H1 (cell line): ENCODE data around the gene KCNH4. TPM values are rescaled to one million over a fixed set of nuclear protein-coding genes. Genes with fewer than 3 reads are reported as not detected.

ENCODE experiments used
- ATF2 ChIP-seq: IDR thresholded peaks from 2 replicates; pipeline ENCODE4 v1.6.1; 2012; ENCODE audit warnings: low read length, inconsistent platforms
- CREB1 ChIP-seq: IDR thresholded peaks from 2 replicates; pipeline ENCODE4 v1.6.1; 2012; ENCODE audit warnings: inconsistent platforms
- EZH2 ChIP-seq: fragments of 200-600 bp; sonication (generic); IDR thresholded peaks from 2 replicates; pipeline ENCODE4 v1.7.1; 2012; ENCODE audit warnings: low read depth, mild to moderate bottlenecking, moderate library complexity, low read length, inconsistent platforms; ENCODE audit not compliant: severe bottlenecking
- GABPA ChIP-seq: IDR thresholded peaks from 2 replicates; pipeline ENCODE4 v1.6.1; 2011; ENCODE audit warnings: mild to moderate bottlenecking, low read length, moderate library complexity, borderline replicate concordance; ENCODE audit not compliant: insufficient read depth
- MAFK ChIP-seq: IDR thresholded peaks from 2 replicates; pipeline ENCODE4 v1.6.1; 2012; ENCODE audit warnings: low read depth, mild to moderate bottlenecking, improper control_type of control experiment, low read length
- SRF ChIP-seq: IDR thresholded peaks from 2 replicates; pipeline ENCODE4 v1.6.1; 2011; ENCODE audit warnings: mild to moderate bottlenecking, low read depth, low read length, moderate library complexity
- polyA plus RNA-seq, 7 experiments: library from polyadenylated mRNA; depleted of rRNA in 3 of 7; stranded (reverse) in 5 of 7; unstranded in 2 of 7; fragments of >200 nt in 5 of 7; fragments of 200-250 nt in 2 of 7; gene quantifications; 1 replicate in 5 of 7; 2 replicates in 1 of 7; 4 replicates in 1 of 7; pipeline versions ENCODE4 v1.2.1 to v1.2.3, GENCODE V29; 2011 to 2013; ENCODE audit warnings: missing spikeins in 2 of 7, mixed read lengths in 2 of 7
- total RNA-seq: library from RNA; stranded (reverse); fragmentation: NEBNext Ultra II Directional; extraction: Animal tissue kit (Norgen Biotek cat#: 25700); gene quantifications from 2 replicates; pipeline ENCODE4 v1.2.1, GENCODE V29; 2021

KCNH4 gene
- total and polyA plus RNA-seq, 2 of the 8 experiments (the other 6 are each of a cell fraction or from before 2014, with no cell fraction given), result 0.44 to 0.47 TPM

DNA sequence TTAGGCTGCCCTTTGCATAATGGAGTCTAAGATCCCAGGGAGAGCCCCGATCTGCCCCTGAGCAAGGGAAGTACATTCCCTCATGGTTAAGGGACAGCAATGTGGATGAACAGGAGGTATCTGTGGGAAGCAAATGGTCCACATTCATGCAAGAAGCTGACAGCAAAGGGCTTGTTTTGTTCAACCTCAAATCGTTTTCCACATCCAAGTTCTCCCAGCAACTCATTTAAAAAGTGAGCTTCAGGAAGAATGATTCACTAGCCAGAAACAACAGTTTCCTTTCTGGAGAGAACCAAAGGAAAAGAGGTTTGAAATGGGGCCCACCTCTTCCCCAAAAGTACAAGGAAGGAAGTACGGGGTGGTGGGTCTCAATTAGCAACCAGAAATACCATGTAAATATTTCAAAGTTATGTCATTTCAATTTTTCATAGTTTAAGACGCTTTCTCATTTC, 48.9 kb downstream of the KCNH4 start (continued):
- TF ChIP-seq EZH2 (no peak), ATF2 (no peak), SRF (no peak), GABPA (no peak), MAFK (no peak), CREB1 (no peak)
- TF ChIP-seq, all 59 proteins: peak for 0
